ENCODE data around the gene NKTR.

Gene NKTR

DNA sequence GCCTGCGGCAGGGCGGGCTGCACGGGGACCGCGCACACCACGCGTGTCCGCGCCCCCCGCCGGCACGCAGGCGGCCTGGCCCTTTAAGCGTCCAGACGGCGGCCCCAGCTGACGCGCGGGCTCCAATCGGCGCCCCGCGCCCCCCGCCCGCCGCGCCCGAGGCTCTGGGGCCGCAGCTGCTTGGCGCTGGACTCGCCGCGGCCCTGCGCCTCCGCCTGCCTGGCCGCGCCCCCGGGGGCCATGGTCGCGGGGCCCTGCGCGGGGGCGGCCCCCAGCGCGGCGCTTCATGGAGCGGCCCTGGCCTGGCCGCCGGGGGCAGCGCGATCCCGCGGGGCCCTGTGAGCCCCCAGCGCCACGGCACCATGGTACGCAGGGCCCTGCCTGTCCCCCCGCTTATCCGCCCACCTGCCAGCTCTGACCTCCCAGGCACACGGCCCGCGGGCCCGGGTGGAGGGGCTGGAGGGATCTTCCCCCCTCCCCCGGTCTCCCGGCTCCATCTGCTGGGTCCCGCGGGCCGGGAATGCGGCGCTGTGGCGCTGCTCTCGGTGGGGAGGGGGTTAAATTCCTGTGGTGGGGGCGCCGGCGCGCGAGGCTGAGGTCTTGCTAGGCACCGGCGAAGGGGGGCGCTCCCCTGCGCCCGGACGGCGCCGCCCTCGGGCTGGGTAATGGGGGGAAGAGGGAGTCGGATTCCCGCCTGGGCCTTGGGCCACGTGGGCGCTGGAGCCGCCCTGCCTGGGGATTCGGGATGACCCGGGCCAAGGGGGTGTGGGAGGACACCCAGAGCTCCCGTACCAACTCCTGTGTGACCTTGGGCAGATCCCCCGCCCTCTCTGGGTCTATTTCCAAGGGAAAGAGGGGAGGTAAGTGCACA lies 54.1 kb downstream of the NKTR start:
- peak overlapping the region; percentile 32 for H3K27ac ChIP-seq (ENCODE audit: low read depth, low read length)
- H3K9ac ChIP-seq (ENCODE audit: low read depth in 1 of 2, low read length in 2 of 2) = peak overlapping the region; percentile 32 to 52
- no peaks in the 10 kb centered on the region for H3K9me3 ChIP-seq (ENCODE audit: control insufficient read depth in 1 of 2, low read length in 2 of 2)
- peaks cover 19 to 26% of the 10 kb centered on the region in 2 donors for H3K4me1 ChIP-seq (ENCODE audit: control insufficient read depth in 1 of 2, insufficient read depth in 2 of 2, low read length in 2 of 2)
- no peaks in the 10 kb centered on the region for H3K27me3 ChIP-seq (ENCODE audit: control insufficient read depth in 1 of 2, insufficient read depth in 2 of 2, low read length in 2 of 2)
- H3K4me3 ChIP-seq (ENCODE audit: low read depth in 1 of 2, low read length in 2 of 2) = peak overlapping the region; percentile 68 to 73
- no peaks in the 10 kb centered on the region for H3K36me3 ChIP-seq (ENCODE audit: control insufficient read depth in 1 of 2, insufficient read depth in 2 of 2, low read length in 2 of 2)

GRCh38 chr3:42655331-42655888 lies 54.9 kb downstream of the NKTR start:
- no peaks in the 10 kb centered on the region for H3K9me3 ChIP-seq (ENCODE audit: control insufficient read depth in 1 of 2, low read length in 2 of 2)
- peak overlapping the region; percentile 50 to 68 for H3K4me3 ChIP-seq (ENCODE audit: low read depth in 1 of 2, low read length in 2 of 2)
- peak overlapping the region in 1 of 2 donors; percentile 33 for H3K9ac ChIP-seq (ENCODE audit: low read depth in 1 of 2, low read length in 2 of 2)
- H3K4me1 ChIP-seq (ENCODE audit: control insufficient read depth in 1 of 2, insufficient read depth in 2 of 2, low read length in 2 of 2) = peaks cover 19 to 26% of the 10 kb centered on the region in 2 donors
- H3K27me3 ChIP-seq (ENCODE audit: control insufficient read depth in 1 of 2, insufficient read depth in 2 of 2, low read length in 2 of 2) = no peaks in the 10 kb centered on the region
- no peaks in the 10 kb centered on the region for H3K36me3 ChIP-seq (ENCODE audit: control insufficient read depth in 1 of 2, insufficient read depth in 2 of 2, low read length in 2 of 2)
- H3K27ac ChIP-seq (ENCODE audit: low read depth, low read length) = no peak overlapping the region

DNA sequence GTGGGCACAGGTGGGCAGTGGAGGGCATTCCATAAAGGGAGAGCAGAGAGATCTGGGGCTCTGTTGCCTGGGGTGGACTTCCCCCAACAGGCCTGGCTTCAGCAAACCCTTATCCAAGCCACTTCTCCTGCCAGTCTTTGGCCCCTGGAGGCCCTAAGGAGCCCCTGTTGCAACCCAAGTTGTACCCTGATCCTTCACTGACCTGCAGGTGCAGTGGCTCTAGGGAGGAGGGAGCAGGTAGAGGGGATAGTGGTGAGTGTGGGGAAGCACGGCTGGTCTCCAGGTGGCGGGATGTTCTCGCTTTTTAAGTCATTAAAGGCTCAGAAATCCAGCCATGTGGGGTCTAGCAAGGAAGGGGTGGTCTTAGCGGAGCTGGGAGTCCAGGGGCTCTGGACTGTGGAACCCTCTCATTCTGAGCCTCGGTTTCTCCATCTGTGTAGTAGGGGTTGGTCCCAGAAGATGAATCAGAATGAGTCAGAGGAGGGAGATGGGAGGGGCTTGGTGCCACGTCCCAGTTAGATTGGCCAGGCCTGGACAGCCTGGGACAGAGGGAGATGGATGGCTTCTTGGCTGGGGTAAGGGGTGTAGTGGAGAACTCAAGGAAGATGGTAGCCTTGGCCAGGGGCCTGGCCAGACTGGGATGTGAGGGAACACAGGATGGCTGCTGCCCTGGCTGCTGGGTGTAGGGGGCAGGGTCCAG lies 55.6 kb downstream of the NKTR start:
- Histone ChIP-seq H3K9me3 (ENCODE audit: control insufficient read depth in 1 of 2, low read length in 2 of 2) (no peaks in the 10 kb centered on the region), H3K27me3 (ENCODE audit: control insufficient read depth in 1 of 2, insufficient read depth in 2 of 2, low read length in 2 of 2) (no peaks in the 10 kb centered on the region), H3K9ac (ENCODE audit: low read depth in 1 of 2, low read length in 2 of 2) (no peak overlapping the region), H3K36me3 (ENCODE audit: control insufficient read depth in 1 of 2, insufficient read depth in 2 of 2, low read length in 2 of 2) (no peaks in the 10 kb centered on the region), H3K4me3 (ENCODE audit: low read depth in 1 of 2, low read length in 2 of 2) (no peak overlapping the region), H3K27ac (ENCODE audit: low read depth, low read length) (no peak overlapping the region), H3K4me1 (ENCODE audit: control insufficient read depth in 1 of 2, insufficient read depth in 2 of 2, low read length in 2 of 2) (peaks cover 19 to 26% of the 10 kb centered on the region in 2 donors)

- no peaks in the 10 kb centered on the region for H3K9me3 ChIP-seq (ENCODE audit: control insufficient read depth in 1 of 2, low read length in 2 of 2)
- H3K4me1 ChIP-seq (ENCODE audit: control insufficient read depth in 1 of 2, insufficient read depth in 2 of 2, low read length in 2 of 2) = peaks cover 19 to 23% of the 10 kb centered on the region in 2 donors
- no peak overlapping the region for H3K27ac ChIP-seq (ENCODE audit: low read depth, low read length)
- no peaks in the 10 kb centered on the region for H3K36me3 ChIP-seq (ENCODE audit: control insufficient read depth in 1 of 2, insufficient read depth in 2 of 2, low read length in 2 of 2)
- H3K4me3 ChIP-seq (ENCODE audit: low read depth in 1 of 2, low read length in 2 of 2) = no peak overlapping the region
- no peaks in the 10 kb centered on the region for H3K27me3 ChIP-seq (ENCODE audit: control insufficient read depth in 1 of 2, insufficient read depth in 2 of 2, low read length in 2 of 2)
- no peak overlapping the region for H3K9ac ChIP-seq (ENCODE audit: low read depth in 1 of 2, low read length in 2 of 2)
Observed at GRCh38 chr3:42656680-42657610, 56.5 kb downstream of the NKTR start.

DNA sequence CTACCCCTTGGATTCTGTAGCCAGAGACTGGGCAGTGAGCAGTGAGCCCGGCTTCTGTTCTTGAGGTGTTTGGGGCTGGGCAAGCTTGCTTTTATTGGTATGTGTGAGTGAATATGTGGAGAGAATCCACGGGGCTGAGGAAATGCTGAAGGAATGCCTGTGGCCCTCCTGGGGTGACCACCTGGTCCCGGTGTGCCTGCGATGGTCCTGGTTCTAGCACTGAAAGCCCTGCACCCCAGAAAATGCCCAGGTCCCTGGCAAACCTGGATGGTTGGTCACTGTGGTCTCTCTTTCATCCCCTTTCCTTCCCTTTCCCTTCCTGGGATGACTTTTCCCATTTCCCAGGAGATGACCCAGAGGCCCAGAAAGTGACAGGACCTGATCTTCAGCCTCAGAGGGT lies 57.2 kb downstream of the NKTR start:
- Histone ChIP-seq H3K4me3 (ENCODE audit: low read depth in 1 of 2, low read length in 2 of 2) (no peak overlapping the region), H3K27ac (ENCODE audit: low read depth, low read length) (no peak overlapping the region), H3K9ac (ENCODE audit: low read depth in 1 of 2, low read length in 2 of 2) (no peak overlapping the region), H3K27me3 (ENCODE audit: control insufficient read depth in 1 of 2, insufficient read depth in 2 of 2, low read length in 2 of 2) (no peaks in the 10 kb centered on the region), H3K4me1 (ENCODE audit: control insufficient read depth in 1 of 2, insufficient read depth in 2 of 2, low read length in 2 of 2) (peaks cover 12 to 16% of the 10 kb centered on the region in 2 donors), H3K9me3 (ENCODE audit: control insufficient read depth in 1 of 2, low read length in 2 of 2) (no peaks in the 10 kb centered on the region), H3K36me3 (ENCODE audit: control insufficient read depth in 1 of 2, insufficient read depth in 2 of 2, low read length in 2 of 2) (no peaks in the 10 kb centered on the region)

- Histone ChIP-seq H3K4me1 (ENCODE audit: control insufficient read depth in 1 of 2, insufficient read depth in 2 of 2, low read length in 2 of 2) (peaks cover 7 to 11% of the 10 kb centered on the region in 2 donors), H3K9ac (ENCODE audit: low read depth in 1 of 2, low read length in 2 of 2) (no peak overlapping the region), H3K9me3 (ENCODE audit: control insufficient read depth in 1 of 2, low read length in 2 of 2) (no peaks in the 10 kb centered on the region), H3K27ac (ENCODE audit: low read depth, low read length) (no peak overlapping the region), H3K4me3 (ENCODE audit: low read depth in 1 of 2, low read length in 2 of 2) (no peak overlapping the region), H3K27me3 (ENCODE audit: control insufficient read depth in 1 of 2, insufficient read depth in 2 of 2, low read length in 2 of 2) (no peaks in the 10 kb centered on the region), H3K36me3 (ENCODE audit: control insufficient read depth in 1 of 2, insufficient read depth in 2 of 2, low read length in 2 of 2) (no peaks in the 10 kb centered on the region)
Observed at GRCh38 chr3:42658091-42658770, 57.7 kb downstream of the NKTR start.

DNA sequence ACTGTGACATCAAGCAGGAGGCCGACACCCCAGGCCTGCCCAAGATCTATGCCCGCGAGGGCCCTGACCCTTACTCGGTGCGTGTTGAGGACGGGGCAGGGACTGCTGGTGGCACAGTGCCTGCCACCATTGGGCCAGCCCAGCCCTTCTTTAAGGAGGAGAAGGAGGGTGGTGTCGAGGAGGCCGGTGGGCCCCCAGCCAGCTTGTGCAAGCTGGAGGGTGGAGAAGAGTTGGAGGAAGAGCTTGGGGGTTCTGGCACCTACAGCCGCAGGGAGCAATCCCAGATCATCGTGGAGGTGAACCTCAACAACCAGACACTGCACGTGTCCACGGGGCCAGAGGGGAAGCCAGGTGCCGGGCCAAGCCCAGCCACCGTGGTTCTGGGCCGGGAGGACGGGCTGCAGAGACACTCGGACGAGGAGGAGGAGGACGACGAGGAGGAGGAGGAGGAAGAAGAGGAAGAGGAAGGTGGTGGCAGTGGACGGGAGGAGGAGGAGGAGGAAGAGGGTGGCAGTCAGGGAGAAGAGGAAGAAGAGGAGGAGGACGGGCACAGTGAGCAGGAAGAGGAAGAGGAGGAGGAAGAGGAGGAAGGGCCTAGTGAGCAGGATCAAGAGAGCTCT lies 58.4 kb downstream of the NKTR start:
- H3K9me3 ChIP-seq (ENCODE audit: control insufficient read depth in 1 of 2, low read length in 2 of 2) = no peaks in the 10 kb centered on the region
- H3K9ac ChIP-seq (ENCODE audit: low read depth in 1 of 2, low read length in 2 of 2) = no peak overlapping the region
- no peaks in the 10 kb centered on the region for H3K36me3 ChIP-seq (ENCODE audit: control insufficient read depth in 1 of 2, insufficient read depth in 2 of 2, low read length in 2 of 2)
- no peak overlapping the region for H3K4me3 ChIP-seq (ENCODE audit: low read depth in 1 of 2, low read length in 2 of 2)
- peaks cover under 1 to 4% of the 10 kb centered on the region in 2 donors for H3K4me1 ChIP-seq (ENCODE audit: control insufficient read depth in 1 of 2, insufficient read depth in 2 of 2, low read length in 2 of 2)
- no peaks in the 10 kb centered on the region for H3K27me3 ChIP-seq (ENCODE audit: control insufficient read depth in 1 of 2, insufficient read depth in 2 of 2, low read length in 2 of 2)
- no peak overlapping the region for H3K27ac ChIP-seq (ENCODE audit: low read depth, low read length)

DNA sequence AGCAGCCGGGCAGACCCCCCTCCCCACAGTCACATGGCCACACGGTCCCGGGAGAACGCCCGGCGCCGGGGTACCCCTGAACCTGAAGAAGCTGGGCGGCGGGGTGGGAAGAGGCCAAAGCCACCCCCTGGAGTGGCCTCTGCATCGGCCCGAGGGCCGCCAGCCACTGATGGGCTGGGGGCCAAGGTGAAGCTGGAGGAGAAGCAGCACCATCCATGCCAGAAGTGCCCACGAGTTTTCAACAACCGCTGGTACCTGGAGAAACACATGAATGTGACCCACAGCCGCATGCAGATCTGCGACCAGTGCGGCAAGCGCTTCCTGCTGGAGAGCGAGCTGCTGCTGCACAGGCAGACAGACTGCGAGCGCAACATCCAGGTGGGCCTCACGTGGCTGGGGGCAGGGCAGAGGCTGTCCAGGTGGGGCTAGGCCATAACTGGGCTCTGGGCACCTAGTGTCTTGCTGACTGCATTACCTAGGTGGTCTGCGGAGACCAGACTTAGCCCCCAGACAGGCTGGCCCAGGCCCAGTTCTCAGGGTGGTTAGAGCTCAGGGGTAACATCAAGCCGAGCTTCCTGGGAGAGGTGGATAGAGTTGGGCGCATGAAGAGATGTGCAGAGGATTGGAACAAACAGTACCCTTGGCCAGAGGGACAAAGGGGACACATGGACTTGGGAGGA lies 59.1 kb downstream of the NKTR start:
- Histone ChIP-seq H3K9ac (ENCODE audit: low read depth in 1 of 2, low read length in 2 of 2) (no peak overlapping the region), H3K4me1 (ENCODE audit: control insufficient read depth in 1 of 2, insufficient read depth in 2 of 2, low read length in 2 of 2) (peaks cover 0 to 4% of the 10 kb centered on the region in 2 donors), H3K4me3 (ENCODE audit: low read depth in 1 of 2, low read length in 2 of 2) (no peak overlapping the region), H3K27me3 (ENCODE audit: control insufficient read depth in 1 of 2, insufficient read depth in 2 of 2, low read length in 2 of 2) (no peaks in the 10 kb centered on the region), H3K9me3 (ENCODE audit: control insufficient read depth in 1 of 2, low read length in 2 of 2) (no peaks in the 10 kb centered on the region), H3K27ac (ENCODE audit: low read depth, low read length) (no peak overlapping the region), H3K36me3 (ENCODE audit: control insufficient read depth in 1 of 2, insufficient read depth in 2 of 2, low read length in 2 of 2) (no peaks in the 10 kb centered on the region)
